Loucy (cell line): ENCODE measurements around the gene ZNF516.

Source experiments
- CTCF ChIP-seq: fragments of 200-600 bp; sonication (generic); conservative IDR thresholded peaks from 2 replicates; pipeline ENCODE4 v1.5.1; 2014; ENCODE audit warnings: mild to moderate bottlenecking, antibody characterized with exemption, low read length
- EZH2phosphoT487 ChIP-seq: fragments of 200-600 bp; IDR thresholded peaks from 2 replicates; pipeline ENCODE4 v1.6.1; 2018; ENCODE audit warnings: antibody characterized with exemption, mild to moderate bottlenecking, moderate library complexity, borderline replicate concordance

- TF ChIP-seq CTCF, result no peak
- no peak for TF ChIP-seq EZH2phosphoT487
Observed at GRCh38 chr18:76495435-76496193, 572 bp upstream of the ZNF516 start.
